ENCODE results near the gene RASEF. TPM values are rescaled to one million over a fixed set of nuclear protein-coding genes. Genes with fewer than 3 reads are reported as not detected.

The RASEF gene
- total RNA-seq, 2 experiments from 2014 or later = not detected

GRCh38 chr9:82988488-82988887, 74.5 kb downstream of the RASEF start:
- CTCF ChIA-PET = no interaction called here
- POLR2A ChIA-PET = no interaction called here
- H3K27me3 Mint-ChIP-seq (ENCODE audit: low read depth) = no peaks in the 10 kb centered on the region
- peaks cover 15% of the 10 kb centered on the region for H3K4me1 Mint-ChIP-seq (ENCODE audit: low read depth)
- no peak overlapping the region for H3K4me3 Mint-ChIP-seq
- H3K36me3 Mint-ChIP-seq (ENCODE audit: low read depth) = no peaks in the 10 kb centered on the region
- ATAC-seq = no peak
- no peak overlapping the region for H3K27ac Mint-ChIP-seq
- DNase-seq = no peak
- H3K9me3 Mint-ChIP-seq (ENCODE audit: insufficient read depth) = no peaks in the 10 kb centered on the region

DNA sequence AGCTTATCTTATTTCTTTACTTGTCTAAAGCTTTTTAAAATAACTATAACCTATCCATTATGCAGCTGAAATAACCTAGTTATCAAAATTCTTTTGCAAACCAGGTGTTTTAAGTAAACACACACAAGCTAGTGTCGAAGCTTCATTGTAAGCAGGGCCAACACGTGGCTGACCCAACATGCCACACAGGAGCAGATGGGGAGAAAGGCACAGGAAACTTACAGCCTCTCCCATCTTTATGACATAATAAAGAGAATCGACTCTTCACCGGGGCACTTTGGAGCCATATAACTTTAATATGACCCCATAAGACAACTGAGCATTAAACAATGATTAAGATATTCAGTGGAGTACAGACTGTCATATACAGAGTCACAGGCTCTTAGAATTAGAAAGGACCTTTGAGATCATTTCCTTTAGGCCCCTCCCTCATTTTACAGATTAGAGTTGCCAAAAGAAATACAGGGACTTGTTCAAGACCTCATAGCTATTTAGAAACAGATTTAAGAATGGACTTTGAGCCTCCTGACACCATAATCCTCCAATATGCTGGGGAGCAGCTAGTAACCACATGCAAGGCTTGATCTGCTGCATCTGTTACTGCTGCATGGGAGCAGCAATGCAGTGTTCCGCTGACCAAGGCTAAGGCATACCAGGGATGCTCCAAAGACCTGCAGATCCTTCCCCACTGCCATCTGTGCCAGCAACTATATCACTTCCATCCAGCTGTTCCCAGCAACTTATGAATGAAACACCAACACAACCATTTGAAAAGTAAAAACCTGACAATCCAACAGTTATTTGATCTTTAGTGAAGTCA, 75.4 kb downstream of the RASEF start:
- H3K27me3 Mint-ChIP-seq (ENCODE audit: low read depth) = no peaks in the 10 kb centered on the region
- no peak overlapping the region for H3K4me3 Mint-ChIP-seq
- H3K9me3 Mint-ChIP-seq (ENCODE audit: insufficient read depth) = no peaks in the 10 kb centered on the region
- ATAC-seq (no peak), DNase-seq (no peak)
- ChIA-PET CTCF (no interaction called here), POLR2A (no interaction called here)
- H3K36me3 Mint-ChIP-seq (ENCODE audit: low read depth) = no peaks in the 10 kb centered on the region
- no peak overlapping the region for H3K27ac Mint-ChIP-seq
- H3K4me1 Mint-ChIP-seq (ENCODE audit: low read depth) = peaks cover 14% of the 10 kb centered on the region

- Mint-ChIP-seq H3K4me3 (no peak overlapping the region), H3K9me3 (ENCODE audit: insufficient read depth) (no peaks in the 10 kb centered on the region), H3K36me3 (ENCODE audit: low read depth) (no peaks in the 10 kb centered on the region), H3K4me1 (ENCODE audit: low read depth) (peaks cover 8% of the 10 kb centered on the region), H3K27me3 (ENCODE audit: low read depth) (peaks cover 5% of the 10 kb centered on the region), H3K27ac (no peak overlapping the region)
- ATAC-seq = no peak
- DNase-seq = no peak
- ChIA-PET POLR2A (no interaction called here), CTCF (no interaction called here)
These were observed 81.4 kb downstream of the RASEF start for GRCh38 chr9:82981552-82981951.

DNA sequence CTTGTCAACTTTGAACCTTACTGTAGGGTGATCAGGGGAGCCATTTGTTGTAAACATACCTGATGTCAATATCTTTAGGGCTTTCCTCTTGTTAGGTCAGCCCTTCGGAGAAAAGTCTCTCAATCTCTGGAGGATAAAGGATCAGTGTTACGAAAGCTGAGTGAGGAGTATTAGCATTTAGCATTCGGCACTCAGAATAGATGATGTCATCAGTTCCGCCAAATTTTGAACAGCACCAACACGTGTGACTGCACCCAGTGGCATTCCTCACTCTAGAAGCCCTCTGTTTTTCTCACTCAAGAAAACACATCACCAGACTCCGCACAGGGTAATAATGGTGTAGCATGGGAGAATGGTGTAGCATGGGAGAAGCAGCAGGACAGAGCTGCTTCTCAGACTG, 87.8 kb downstream of the RASEF start:
- Mint-ChIP-seq H3K4me1 (ENCODE audit: low read depth) (no peaks in the 10 kb centered on the region), H3K36me3 (ENCODE audit: low read depth) (no peaks in the 10 kb centered on the region), H3K9me3 (ENCODE audit: insufficient read depth) (no peaks in the 10 kb centered on the region), H3K4me3 (no peak overlapping the region), H3K27ac (no peak overlapping the region), H3K27me3 (ENCODE audit: low read depth) (peaks cover 6% of the 10 kb centered on the region)
- ChIA-PET CTCF (no interaction called here), POLR2A (no interaction called here)
- no peak for ATAC-seq
- no peak for DNase-seq

DNA sequence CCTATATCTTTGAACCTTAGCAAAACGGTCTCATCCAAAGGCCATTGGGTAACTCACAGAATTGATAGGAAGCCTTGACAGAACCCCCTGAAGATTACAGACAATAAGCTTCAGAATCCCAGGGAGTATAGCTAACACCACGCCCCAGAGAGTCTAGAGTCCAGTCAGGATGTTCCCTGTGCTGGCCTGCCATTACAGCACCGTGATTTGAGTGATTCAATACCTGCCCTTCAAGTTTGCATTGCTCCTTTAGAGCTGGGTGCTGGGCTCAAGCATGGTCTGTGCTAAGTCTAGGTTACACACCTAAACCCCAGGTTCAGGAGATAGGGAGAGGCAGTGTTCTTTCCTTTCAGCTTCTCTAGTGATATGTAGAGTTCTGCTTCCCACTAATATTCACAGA, 90.5 kb downstream of the RASEF start:
- ATAC-seq (no peak), DNase-seq (no peak)
- Mint-ChIP-seq H3K27ac (no peak overlapping the region), H3K9me3 (ENCODE audit: insufficient read depth) (no peaks in the 10 kb centered on the region), H3K36me3 (ENCODE audit: low read depth) (no peaks in the 10 kb centered on the region), H3K4me3 (no peak overlapping the region), H3K27me3 (ENCODE audit: low read depth) (peaks cover 6% of the 10 kb centered on the region), H3K4me1 (ENCODE audit: low read depth) (no peaks in the 10 kb centered on the region)
- ChIA-PET POLR2A (no interaction called here), CTCF (no interaction called here)

DNA sequence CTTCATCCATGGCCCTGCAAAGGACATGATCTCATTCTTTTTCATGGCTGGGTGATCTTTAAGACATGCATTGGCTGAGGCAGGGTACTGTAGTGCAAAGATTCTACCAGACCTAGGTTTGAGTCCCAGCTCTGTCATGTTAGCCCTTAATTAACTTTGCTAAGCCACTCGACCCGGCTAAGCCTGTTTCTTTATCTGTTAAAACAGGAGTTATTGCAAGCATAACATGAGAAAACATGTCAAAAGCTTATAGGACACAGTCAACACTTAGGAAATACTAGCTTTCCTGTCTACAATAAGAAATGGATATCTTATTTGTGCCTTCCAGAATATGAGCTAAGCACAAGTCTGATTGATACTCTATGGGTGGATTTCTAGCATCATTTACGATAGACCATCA, 92.6 kb downstream of the RASEF start:
- ATAC-seq = no peak
- CTCF ChIA-PET = interaction anchor here (1.4 kb wide), 1 partner anchor 9 kb away, joined by 3 read pairs; no protein-coding TSS in a partner anchor

DNA sequence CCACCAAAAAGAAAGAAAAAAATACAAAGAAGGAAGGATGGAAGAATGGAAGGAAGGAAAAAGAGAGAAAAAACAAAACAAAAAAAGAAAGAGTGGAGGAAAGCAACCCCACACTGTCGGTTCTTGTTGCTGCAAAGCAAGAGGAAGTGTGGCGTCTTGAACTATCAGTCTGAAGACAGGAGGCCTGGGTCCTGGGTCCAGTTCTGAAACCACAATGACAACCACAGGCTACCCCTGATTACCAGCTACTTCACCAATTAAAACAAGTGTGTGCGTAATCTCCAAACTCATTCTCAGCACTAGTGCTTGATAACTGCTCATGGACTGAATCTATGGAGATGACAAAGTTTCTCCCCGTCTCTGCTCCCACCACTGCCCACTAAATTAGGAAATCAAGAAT, 93.7 kb downstream of the RASEF start:
- H3K36me3 Mint-ChIP-seq (ENCODE audit: low read depth) = no peaks in the 10 kb centered on the region
- H3K27me3 Mint-ChIP-seq (ENCODE audit: low read depth) = peaks cover 3% of the 10 kb centered on the region
- no peaks in the 10 kb centered on the region for H3K4me1 Mint-ChIP-seq (ENCODE audit: low read depth)
- no peak overlapping the region for H3K4me3 Mint-ChIP-seq
- no peak overlapping the region for H3K27ac Mint-ChIP-seq
- no peaks in the 10 kb centered on the region for H3K9me3 Mint-ChIP-seq (ENCODE audit: insufficient read depth)
- ATAC-seq (no peak), DNase-seq (no peak)
- POLR2A ChIA-PET = no interaction called here
- CTCF ChIA-PET = interaction anchor here (1.4 kb wide), 1 partner anchor 8 kb away, joined by 3 read pairs; no protein-coding TSS in a partner anchor

More for the DNA sequence above, 92.6 kb downstream of the RASEF start:
- Mint-ChIP-seq H3K4me1 (ENCODE audit: low read depth) (no peaks in the 10 kb centered on the region), H3K36me3 (ENCODE audit: low read depth) (no peaks in the 10 kb centered on the region), H3K27me3 (ENCODE audit: low read depth) (peaks cover 3% of the 10 kb centered on the region), H3K9me3 (ENCODE audit: insufficient read depth) (no peaks in the 10 kb centered on the region), H3K4me3 (no peak overlapping the region), H3K27ac (no peak overlapping the region)
- no peak for DNase-seq
- POLR2A ChIA-PET = no interaction called here

DNA sequence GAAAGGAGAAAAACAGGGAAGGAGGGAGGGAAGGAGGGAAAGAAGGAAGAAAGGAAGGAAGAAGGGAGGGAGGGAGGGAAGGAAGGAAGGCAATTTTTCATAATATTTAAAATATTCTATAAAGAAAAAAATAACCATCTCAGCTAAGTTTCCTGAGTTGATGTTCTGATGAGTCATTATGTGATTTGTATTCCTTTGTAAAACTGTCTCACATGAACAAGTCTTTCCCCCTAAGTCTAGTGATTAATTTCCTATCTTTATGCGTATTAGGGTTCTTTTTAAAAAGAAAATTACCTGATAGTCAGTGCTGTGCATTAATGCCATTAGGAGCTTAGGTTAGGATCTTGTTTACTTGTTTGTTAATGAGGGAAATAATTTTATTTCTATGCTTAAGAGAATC, 94.1 kb downstream of the RASEF start:
- no peak for ATAC-seq

GRCh38 chr9:82968388-82968787, 94.6 kb downstream of the RASEF start:
- ATAC-seq = no peak
- H3K27ac Mint-ChIP-seq = no peak overlapping the region
- H3K36me3 Mint-ChIP-seq (ENCODE audit: low read depth) = no peaks in the 10 kb centered on the region
- no peak for DNase-seq
- H3K27me3 Mint-ChIP-seq (ENCODE audit: low read depth) = peaks cover 4% of the 10 kb centered on the region
- no peaks in the 10 kb centered on the region for H3K4me1 Mint-ChIP-seq (ENCODE audit: low read depth)
- H3K4me3 Mint-ChIP-seq = no peak overlapping the region
- CTCF ChIA-PET = no interaction called here
- POLR2A ChIA-PET = no interaction called here
- no peaks in the 10 kb centered on the region for H3K9me3 Mint-ChIP-seq (ENCODE audit: insufficient read depth)

More for the DNA sequence above, 94.1 kb downstream of the RASEF start:
- Mint-ChIP-seq H3K9me3 (ENCODE audit: insufficient read depth) (no peaks in the 10 kb centered on the region), H3K27ac (no peak overlapping the region), H3K4me3 (no peak overlapping the region), H3K27me3 (ENCODE audit: low read depth) (peaks cover 3% of the 10 kb centered on the region), H3K4me1 (ENCODE audit: low read depth) (no peaks in the 10 kb centered on the region), H3K36me3 (ENCODE audit: low read depth) (no peaks in the 10 kb centered on the region)
- ChIA-PET POLR2A (no interaction called here), CTCF (no interaction called here)
- DNase-seq = no peak

DNA sequence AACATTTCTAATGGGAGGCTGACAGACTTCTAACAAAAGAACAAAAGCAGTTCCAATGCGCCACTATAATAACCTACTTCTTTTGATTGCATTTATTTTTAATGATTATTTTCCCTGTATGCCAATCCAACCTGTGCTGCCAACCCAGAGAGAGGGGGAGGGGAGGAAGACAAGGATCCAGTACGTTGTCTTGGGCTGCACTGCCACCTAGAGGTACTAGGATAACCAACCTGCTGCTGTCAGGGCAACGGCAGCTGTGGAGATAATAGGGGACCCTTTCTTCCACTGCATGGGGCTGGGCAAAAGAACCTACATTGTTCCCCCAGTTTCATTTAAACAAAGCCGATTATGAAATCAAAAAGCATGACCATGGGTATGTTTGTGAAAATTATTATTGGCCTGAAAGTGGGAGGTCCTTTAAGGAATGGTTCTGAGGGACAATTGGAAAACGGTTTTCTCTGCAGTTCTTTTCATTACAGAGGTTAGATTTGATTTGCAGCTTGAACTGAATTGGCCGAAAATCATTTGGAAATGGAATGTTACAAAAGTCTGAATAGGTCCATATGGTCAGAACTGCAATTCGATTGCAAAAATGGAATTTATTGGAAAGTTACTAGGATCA, 101.3 kb downstream of the RASEF start:
- no peak overlapping the region for H3K4me3 Mint-ChIP-seq
- H3K27ac Mint-ChIP-seq = no peak overlapping the region
- no peaks in the 10 kb centered on the region for H3K36me3 Mint-ChIP-seq (ENCODE audit: low read depth)
- H3K9me3 Mint-ChIP-seq (ENCODE audit: insufficient read depth) = no peaks in the 10 kb centered on the region
- no peaks in the 10 kb centered on the region for H3K4me1 Mint-ChIP-seq (ENCODE audit: low read depth)
- ChIA-PET CTCF (interaction anchor here (0.6 kb wide), 1 partner anchor 9 kb away, joined by 3 read pairs; no protein-coding TSS in a partner anchor), POLR2A (no interaction called here)
- peaks cover 2% of the 10 kb centered on the region for H3K27me3 Mint-ChIP-seq (ENCODE audit: low read depth)
- ATAC-seq (peak; percentile 51), DNase-seq (peak; percentile 68)

GRCh38 chr9:82957529-82958379, 105.2 kb downstream of the RASEF start:
- ATAC-seq (no peak), DNase-seq (no peak)
- H3K27me3 Mint-ChIP-seq (ENCODE audit: low read depth) = no peaks in the 10 kb centered on the region
- no peak overlapping the region for H3K27ac Mint-ChIP-seq
- no peaks in the 10 kb centered on the region for H3K36me3 Mint-ChIP-seq (ENCODE audit: low read depth)
- no peaks in the 10 kb centered on the region for H3K9me3 Mint-ChIP-seq (ENCODE audit: insufficient read depth)
- POLR2A ChIA-PET = no interaction called here
- no peaks in the 10 kb centered on the region for H3K4me1 Mint-ChIP-seq (ENCODE audit: low read depth)
- no peak overlapping the region for H3K4me3 Mint-ChIP-seq
- CTCF ChIA-PET = no interaction called here

- no peak for DNase-seq
- Mint-ChIP-seq H3K27me3 (ENCODE audit: low read depth) (no peaks in the 10 kb centered on the region), H3K36me3 (ENCODE audit: low read depth) (no peaks in the 10 kb centered on the region), H3K27ac (no peak overlapping the region), H3K4me3 (no peak overlapping the region), H3K9me3 (ENCODE audit: insufficient read depth) (no peaks in the 10 kb centered on the region), H3K4me1 (ENCODE audit: low read depth) (no peaks in the 10 kb centered on the region)
- ChIA-PET POLR2A (no interaction called here), CTCF (no interaction called here)
- ATAC-seq = no peak
These were observed 113.7 kb downstream of the RASEF start for GRCh38 chr9:82949203-82949602.

Measured in activated CD8-positive, alpha-beta T cell treated with anti-CD3 and anti-CD28 coated beads, Interleukin-2, amount 10 ng/mL, durations not matched to agents 7 days and 5 days (primary cell).